Measurements from ENCODE around the gene SYNRG.

The SYNRG gene

GRCh38 chr17:37494971-37495370 lies 114.2 kb downstream of the SYNRG start:
- DNase-seq, result no peak

- no peak for DNase-seq
Measured at GRCh38 chr17:37494401-37494831, 114.8 kb downstream of the SYNRG start.

GRCh38 chr17:37493249-37494027 lies 115.8 kb downstream of the SYNRG start:
- no peak for DNase-seq

- DNase-seq, result no peak
Measured at GRCh38 chr17:37492167-37492566, 117.1 kb downstream of the SYNRG start.

- no peak for DNase-seq
Measured at GRCh38 chr17:37490638-37491614, 118.3 kb downstream of the SYNRG start.

- peak; percentile 69 for DNase-seq
Measured at GRCh38 chr17:37490022-37490587, 119.1 kb downstream of the SYNRG start.

- DNase-seq, result peak; percentile 80
Measured at GRCh38 chr17:37489197-37490001, 119.8 kb downstream of the SYNRG start, which contains the start of gene DUSP14. TSS of gene DUSP14 (plus strand) at chr17:37489891. CDS start at chr17:37512273, 22,382 bp downstream.

GRCh38 chr17:37488607-37489196 lies 120.5 kb downstream of the SYNRG start:
- DNase-seq, result peak; percentile 51

GRCh38 chr17:37488009-37488604 lies 121.1 kb downstream of the SYNRG start:
- no peak for DNase-seq

- DNase-seq, result no peak
Measured at GRCh38 chr17:37485938-37486570, 123.2 kb downstream of the SYNRG start.

- DNase-seq, result no peak
Measured at GRCh38 chr17:37483311-37484039, 125.7 kb downstream of the SYNRG start.

- no peak for DNase-seq
Measured at GRCh38 chr17:37481001-37481665, 128.1 kb downstream of the SYNRG start.

- no peak for DNase-seq
Measured at GRCh38 chr17:37480427-37480826, 128.8 kb downstream of the SYNRG start.

GRCh38 chr17:37479025-37479424 lies 130.2 kb downstream of the SYNRG start:
- DNase-seq, result no peak

- no peak for DNase-seq
Measured at GRCh38 chr17:37478187-37478586, 131.0 kb downstream of the SYNRG start.

GRCh38 chr17:37476431-37477120 lies 132.6 kb downstream of the SYNRG start:
- no peak for DNase-seq

GRCh38 chr17:37475731-37476420 lies 133.3 kb downstream of the SYNRG start:
- DNase-seq, result no peak

GRCh38 chr17:37470181-37470580 lies 139.0 kb downstream of the SYNRG start:
- no peak for DNase-seq

Data from central memory CD4-positive, alpha-beta T cell (primary cell).